GM10248 (cell line): ENCODE data around the gene ST6GAL1.
"Not testable (repeated sequence)": the region's sequence is repeated elsewhere in the genome, so short reads cannot be mapped to it uniquely, and the experiment has no call there.

Experiments
- CTCF ChIA-PET: fragments of 300-600 bp; sonication (Branson Sonifier 250); formaldehyde crosslinking; extraction: SDS; loops from one replicate; lab custom pipeline; 2021; ENCODE audit warnings: antibody characterized with exemption; lab: Yijun Ruan, JAX
- POLR2A ChIA-PET: fragments of 350-650 bp; sonication (Branson Sonifier 250); formaldehyde crosslinking; extraction: SDS; loops from one replicate; lab custom pipeline; 2020; ENCODE audit warnings: antibody characterized with exemption; lab: Yijun Ruan, JAX
- DNase-seq: peaks from one replicate; pipeline ENCODE4 v3.0.0; 2012; ENCODE audit errors: extremely low spot score
- TF ChIP-seq, protein P1 (sequence below): IDR thresholded peaks from 2 replicates; pipeline ENCODE4 v1.5.1; 2012; ENCODE audit warnings: mild to moderate bottlenecking, low read depth; ENCODE audit errors: extremely low read depth, missing control alignments, control extremely low read depth

Gene ST6GAL1

DNA sequence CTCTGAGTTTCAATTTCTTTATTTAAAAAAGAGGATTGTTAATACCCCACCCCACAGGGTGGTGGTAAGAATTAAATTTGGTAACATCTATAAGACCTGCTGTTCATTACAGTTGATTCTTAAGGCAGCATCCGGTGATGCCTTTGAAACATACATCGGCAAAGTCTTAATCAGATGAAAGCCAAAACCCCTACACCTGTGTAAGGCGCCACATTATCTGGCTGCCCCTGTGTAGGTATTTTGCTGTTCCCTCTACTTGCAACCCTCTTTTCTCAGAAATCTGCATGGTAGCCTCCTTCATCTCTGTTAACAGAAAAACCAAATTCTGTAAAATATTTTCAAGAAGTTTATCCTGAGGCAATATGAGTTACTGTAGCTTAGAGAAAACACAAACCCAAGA is 90.0 kb downstream of the ST6GAL1 start:
- ChIA-PET POLR2A (no interaction called here), CTCF (interaction anchor here (1.0 kb wide), 1 partner anchor 39 kb away, joined by 3 read pairs; no protein-coding TSS in a partner anchor)
- TF ChIP-seq, protein P1, sequence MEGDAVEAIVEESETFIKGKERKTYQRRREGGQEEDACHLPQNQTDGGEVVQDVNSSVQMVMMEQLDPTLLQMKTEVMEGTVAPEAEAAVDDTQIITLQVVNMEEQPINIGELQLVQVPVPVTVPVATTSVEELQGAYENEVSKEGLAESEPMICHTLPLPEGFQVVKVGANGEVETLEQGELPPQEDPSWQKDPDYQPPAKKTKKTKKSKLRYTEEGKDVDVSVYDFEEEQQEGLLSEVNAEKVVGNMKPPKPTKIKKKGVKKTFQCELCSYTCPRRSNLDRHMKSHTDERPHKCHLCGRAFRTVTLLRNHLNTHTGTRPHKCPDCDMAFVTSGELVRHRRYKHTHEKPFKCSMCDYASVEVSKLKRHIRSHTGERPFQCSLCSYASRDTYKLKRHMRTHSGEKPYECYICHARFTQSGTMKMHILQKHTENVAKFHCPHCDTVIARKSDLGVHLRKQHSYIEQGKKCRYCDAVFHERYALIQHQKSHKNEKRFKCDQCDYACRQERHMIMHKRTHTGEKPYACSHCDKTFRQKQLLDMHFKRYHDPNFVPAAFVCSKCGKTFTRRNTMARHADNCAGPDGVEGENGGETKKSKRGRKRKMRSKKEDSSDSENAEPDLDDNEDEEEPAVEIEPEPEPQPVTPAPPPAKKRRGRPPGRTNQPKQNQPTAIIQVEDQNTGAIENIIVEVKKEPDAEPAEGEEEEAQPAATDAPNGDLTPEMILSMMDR = no peak
- no peak for DNase-seq

DNA sequence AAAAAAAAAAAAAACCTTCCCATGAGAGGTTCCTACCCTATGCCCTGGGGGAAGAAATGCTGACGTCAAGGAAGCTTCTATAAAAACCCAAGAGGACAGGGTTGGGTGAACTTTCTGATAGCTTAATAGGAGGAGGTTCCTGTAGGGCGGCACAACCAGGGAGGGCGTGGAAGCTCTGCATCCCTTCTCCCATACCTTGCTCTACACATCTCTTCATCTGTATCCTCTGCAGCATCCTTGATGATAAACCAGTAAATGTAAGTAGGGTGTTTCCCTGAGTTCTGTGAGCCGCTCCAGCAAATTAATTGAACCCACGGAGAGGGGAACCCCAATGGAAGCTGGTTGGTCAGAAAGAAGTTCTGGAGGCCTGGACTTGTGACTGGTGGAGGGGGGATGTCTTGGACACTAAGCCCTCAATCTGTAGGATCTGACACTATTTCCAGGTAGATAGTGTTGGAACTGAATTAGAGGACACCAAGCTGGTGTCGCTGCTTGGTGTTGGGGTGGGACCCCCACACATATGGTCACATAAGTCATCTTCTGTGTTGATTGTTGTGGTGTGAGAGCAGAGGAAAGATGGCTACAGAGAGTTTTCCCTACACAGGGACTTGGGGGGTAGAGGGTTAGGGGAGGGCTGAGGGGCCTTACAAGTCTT is 91.5 kb downstream of the ST6GAL1 start:
- POLR2A ChIA-PET = interaction anchor here (0.5 to 1.2 kb wide), 10 partner anchors 9 to 1039 kb away, joined by 3 to 9 read pairs (median 4); partner anchors contain the start of gene EIF4A2
- TF ChIP-seq, protein P1 = no peak
- DNase-seq = peak; percentile 42
- CTCF ChIA-PET = interaction anchor here (0.7 to 1.2 kb wide), 4 partner anchors 11 to 129 kb away, joined by 3 to 5 read pairs (median 4); no protein-coding TSS in a partner anchor

DNA sequence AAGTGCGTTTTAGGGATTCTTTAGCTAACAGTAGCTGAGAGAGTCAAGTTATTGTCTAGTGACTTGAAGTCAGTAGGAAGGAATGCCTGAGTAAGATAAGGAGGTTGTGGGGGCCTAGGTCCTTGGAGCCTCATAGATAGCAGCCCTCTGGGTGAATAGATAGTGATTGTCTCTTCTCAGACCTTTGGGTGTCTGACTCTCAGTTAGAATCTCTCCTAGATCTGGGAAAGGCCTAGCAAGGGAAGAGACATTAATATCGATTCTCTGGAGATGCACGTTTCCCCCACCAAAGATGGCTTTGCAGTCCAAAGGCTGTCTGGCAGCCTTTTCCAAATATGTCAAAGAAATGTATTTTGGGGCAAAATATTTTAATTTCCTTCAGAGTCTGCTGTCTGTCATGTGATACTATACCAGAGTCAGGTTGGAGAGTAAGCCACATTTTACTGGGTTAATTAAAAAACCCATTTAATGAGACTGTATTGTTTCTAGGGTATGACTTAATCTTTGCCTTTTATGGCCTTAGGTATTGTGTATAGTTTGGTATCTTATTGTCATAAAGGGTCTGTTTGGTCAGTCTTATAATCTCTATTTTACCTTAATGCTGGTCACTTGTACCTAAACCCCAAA is 92.2 kb downstream of the ST6GAL1 start:
- TF ChIP-seq, protein P1 = no peak
- ChIA-PET CTCF (interaction anchor here (0.7 to 1.2 kb wide), 4 partner anchors 10 to 128 kb away, joined by 3 to 5 read pairs (median 4); no protein-coding TSS in a partner anchor), POLR2A (interaction anchor here (0.5 to 1.2 kb wide), 3 partner anchors 8 to 240 kb away, joined by 3 to 7 read pairs (median 4); partner anchors contain the start of gene EIF4A2)
- DNase-seq = no peak

DNA sequence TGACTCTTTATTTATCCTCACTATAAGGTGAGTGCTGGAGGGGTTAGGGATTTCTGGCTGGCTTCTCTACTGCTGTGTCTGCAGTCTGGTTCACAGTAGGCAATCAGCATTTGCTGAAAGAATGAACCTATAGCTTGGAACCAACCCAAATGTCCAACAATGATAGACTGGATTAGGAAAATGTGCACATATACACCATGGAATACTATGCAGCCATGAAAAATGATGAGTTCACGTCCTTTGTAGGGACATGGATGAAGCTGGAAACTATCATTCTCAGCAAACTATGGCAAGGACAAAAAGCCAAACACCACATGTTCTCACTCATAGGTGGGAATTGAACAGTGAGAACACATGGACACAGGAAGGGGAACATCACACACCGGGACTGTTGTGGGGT is 93.0 kb downstream of the ST6GAL1 start:
- POLR2A ChIA-PET, CTCF ChIA-PET, DNase-seq: not testable (repeated sequence)

DNA sequence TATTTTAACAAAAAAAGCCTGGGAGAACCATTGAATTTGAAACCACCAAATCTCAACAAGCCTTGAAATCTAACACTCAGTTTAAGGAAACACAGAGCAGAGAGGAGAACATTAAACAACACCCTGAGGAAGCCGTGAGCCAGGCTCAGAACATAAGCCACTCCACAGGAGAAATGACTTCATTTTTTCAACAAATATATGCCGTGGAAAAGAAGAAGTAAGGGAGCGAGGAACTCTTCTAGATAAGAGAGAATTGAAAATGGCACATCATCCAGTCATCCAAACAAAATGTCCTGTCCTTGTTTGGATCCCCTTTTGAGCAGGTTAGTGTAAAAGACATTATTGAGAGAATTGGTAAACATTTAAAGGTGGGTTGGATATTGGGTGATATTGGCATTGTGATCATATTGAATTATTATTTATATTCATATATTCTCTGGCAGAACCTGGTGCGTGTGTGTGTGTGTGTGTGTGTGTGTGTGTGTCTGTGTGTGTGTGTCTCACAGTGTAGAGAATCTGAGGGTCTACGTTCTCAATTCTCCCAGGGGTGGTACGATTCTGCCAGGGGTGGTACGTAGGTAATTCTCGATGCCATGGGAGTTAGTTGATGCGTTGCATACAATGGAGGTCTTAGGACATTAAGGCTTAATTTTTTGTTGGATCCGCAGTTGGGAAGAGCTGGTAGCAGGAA is 94.4 kb downstream of the ST6GAL1 start:
- POLR2A ChIA-PET = interaction anchor here (1.3 kb wide), 1 partner anchor 11 kb away, joined by 4 read pairs; no protein-coding TSS in a partner anchor
- DNase-seq = no peak
- CTCF ChIA-PET = interaction anchor here (1.3 to 3.5 kb wide), 3 partner anchors 13 to 176 kb away, joined by 3 to 17 read pairs (median 6); no protein-coding TSS in a partner anchor
- TF ChIP-seq, protein P1 = no peak

DNA sequence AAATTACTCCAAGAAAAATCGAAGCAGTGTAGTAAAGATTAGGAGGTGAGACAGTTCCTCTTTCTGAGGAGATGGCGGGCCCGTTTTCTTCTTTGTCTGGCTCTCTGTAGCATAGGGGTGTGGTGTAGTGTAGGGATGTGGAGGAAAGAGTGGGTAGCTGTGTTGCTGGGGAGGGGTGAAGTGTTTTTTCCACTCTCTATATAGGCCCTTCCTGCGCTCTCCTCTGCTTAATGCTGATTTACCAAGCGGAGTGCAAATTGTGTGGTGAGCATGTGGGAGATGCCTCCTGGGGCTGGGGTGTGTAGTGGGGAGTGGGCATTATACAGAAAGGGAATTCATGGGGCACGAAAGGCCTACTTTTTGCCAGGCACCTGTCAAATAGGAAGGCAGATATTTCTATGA is 94.9 kb downstream of the ST6GAL1 start:
- TF ChIP-seq, protein P1 = no peak
- POLR2A ChIA-PET = interaction anchor here (1.3 to 2.8 kb wide), 2 partner anchors 11 to 40 kb away, joined by 4 to 12 read pairs; no protein-coding TSS in a partner anchor
- CTCF ChIA-PET = interaction anchor here (1.0 to 3.5 kb wide), 9 partner anchors 12 to 176 kb away, joined by 3 to 17 read pairs (median 4); no protein-coding TSS in a partner anchor
- DNase-seq = peak; percentile 42
